22Rv1 (cell line): ENCODE measurements around the gene TRERF1.

Experiments
- H3K27ac ChIP-seq: fragments of 450-650 bp; 2 replicates; pipeline ENCODE4 v1.5.1; 2017
- CTCF ChIP-seq: fragments of 450-650 bp; IDR thresholded peaks from 2 replicates; pipeline ENCODE4 v1.5.1; 2017; ENCODE audit warnings: mild to moderate bottlenecking
- ZFX ChIP-seq: fragments of 450-650 bp; IDR thresholded peaks from 2 replicates; pipeline ENCODE4 v1.6.1; 2017; ENCODE audit warnings: antibody characterized with exemption, borderline replicate concordance

Gene TRERF1

GRCh38 chr6:42302411-42302810 lies 149.3 kb downstream of the TRERF1 start:
- H3K27ac ChIP-seq: no peak overlapping the region
- no peak for TF ChIP-seq CTCF
- TF ChIP-seq ZFX: no peak

GRCh38 chr6:42301986-42302385 lies 149.7 kb downstream of the TRERF1 start:
- no peak for TF ChIP-seq ZFX
- no peak for TF ChIP-seq CTCF
- no peak overlapping the region for H3K27ac ChIP-seq

GRCh38 chr6:42300701-42301100 lies 151.0 kb downstream of the TRERF1 start:
- TF ChIP-seq CTCF (no peak), ZFX (no peak)
- H3K27ac ChIP-seq: no peak overlapping the region

GRCh38 chr6:42300185-42300584 lies 151.5 kb downstream of the TRERF1 start:
- TF ChIP-seq CTCF (no peak), ZFX (no peak)

GRCh38 chr6:42297661-42298060 lies 154.1 kb downstream of the TRERF1 start:
- TF ChIP-seq ZFX: no peak
- TF ChIP-seq CTCF: no peak
- no peak overlapping the region for H3K27ac ChIP-seq

More at GRCh38 chr6:42300185-42300584, 151.5 kb downstream of the TRERF1 start:
- no peak overlapping the region for H3K27ac ChIP-seq

GRCh38 chr6:42296614-42297013 lies 155.1 kb downstream of the TRERF1 start:
- TF ChIP-seq ZFX: no peak
- no peak for TF ChIP-seq CTCF
- no peak overlapping the region for H3K27ac ChIP-seq

GRCh38 chr6:42295677-42296076 lies 156.0 kb downstream of the TRERF1 start:
- TF ChIP-seq CTCF: no peak
- no peak for TF ChIP-seq ZFX
- no peak overlapping the region for H3K27ac ChIP-seq
